HCT116 (cell line): Measurements from ENCODE around the gene KRTAP12-4. TPM values are rescaled to one million over a fixed set of nuclear protein-coding genes. Genes with fewer than 3 reads are reported as not detected.

Experiments used
- ATAC-seq: fragments of 200-7000 bp; cut with Tn5 transposase; 2 replicates; pipeline ENCODE4 v1.9.1; 2020; ENCODE audit warnings: mild to moderate bottlenecking, moderate library complexity
- BruUV-seq: library from RNA; stranded (reverse); fragments of 400-500 nt; replicated peaks from 2 replicates; lab custom pipeline; 2021; lab: Mats Ljungman, UMichigan
- CTCF ChIA-PET: fragments of 300-600 bp; sonication (Branson Sonifier 250); formaldehyde crosslinking; loops from one replicate; lab custom pipeline; 2021; ENCODE audit warnings: antibody characterized with exemption; lab: Charles Lee
- POLR2A ChIA-PET: fragments of 300-600, 350-600 bp; sonication (Branson Sonifier 250); formaldehyde crosslinking; loops from one replicate; lab custom pipeline; 2021; ENCODE audit warnings: antibody characterized with exemption; lab: Charles Lee
- RAD21 ChIA-PET, 2 experiments: fragments of 300-600 bp; sonication (Branson Sonifier 250); formaldehyde crosslinking; loops; one replicate each; lab custom pipeline; 2023; ENCODE audit warnings: low total read pairs in 2 of 2; ENCODE audit not compliant: uncharacterized antibody in 2 of 2, unreplicated experiment in 2 of 2, low non-redundant PET in 1 of 2; lab: Charles Lee
- DNase-seq: peaks from one replicate; pipeline ENCODE4 v3.0.0-alpha.2; 2010; ENCODE audit warnings: low read depth, low spot score
- H2AFZ ChIP-seq: fragments of 200-600 bp; shearing (Covaris generic), sonication (generic); 2 replicates; pipeline ENCODE4 v1.6.1; 2017; ENCODE audit warnings: low read depth, mixed run types, mixed read lengths, antibody characterized with exemption, low read length; ENCODE audit not compliant: poor library complexity, severe bottlenecking
- H3K27ac ChIP-seq: 2 replicates; pipeline ENCODE4 v1.5.1; 2012; ENCODE audit warnings: low read depth, low read length
- H3K27me3 ChIP-seq: fragments of 200-600 bp; sonication (generic); 2 replicates; pipeline ENCODE4 v1.6.1; 2016; ENCODE audit warnings: mixed run types, low read length, mixed read lengths; ENCODE audit not compliant: insufficient read depth
- H3K36me3 ChIP-seq, 2 experiments: fragments of 200-500 bp in 1 of 2; fragments of 200-600 bp in 1 of 2; sonication (Bioruptor generic) in 1 of 2; sonication (generic) in 1 of 2; 2 replicates each; pipeline versions ENCODE4 v1.5.1 to v1.6.1; 2014 to 2016; ENCODE audit warnings: low read length in 2 of 2, inconsistent platforms in 1 of 2, mixed read lengths in 1 of 2, mixed run types in 1 of 2; ENCODE audit not compliant: insufficient read depth in 2 of 2, control insufficient read depth in 1 of 2
- H3K4me1 ChIP-seq, 2 experiments: fragments of 200-600 bp in 1 of 2; sonication (generic) in 1 of 2; 2 replicates each; pipeline versions ENCODE4 v1.5.1 to v1.6.1; 2012 to 2017; ENCODE audit warnings: low read length in 2 of 2, inconsistent platforms in 1 of 2, mild to moderate bottlenecking in 1 of 2, mixed read lengths in 1 of 2, mixed run types in 1 of 2, moderate library complexity in 1 of 2; ENCODE audit not compliant: insufficient read depth in 2 of 2, control insufficient read depth in 1 of 2
- H3K4me2 ChIP-seq: fragments of 200-600 bp; sonication (generic); 2 replicates; pipeline ENCODE4 v1.6.1; 2017; ENCODE audit warnings: mixed run types, low read length, mixed read lengths
- H3K4me3 ChIP-seq, 2 experiments: fragments of 200-600 bp in 1 of 2; sonication (generic) in 1 of 2; replicated peaks in 1 of 2; 2 replicates each; pipeline ENCODE4 v1.5.1; 2011 to 2016; ENCODE audit warnings: low read length in 2 of 2, control low read depth in 1 of 2, low read depth in 1 of 2, mild to moderate bottlenecking in 1 of 2, mixed read lengths in 1 of 2, mixed run types in 1 of 2
- H3K79me2 ChIP-seq: fragments of 200-600 bp; sonication (generic); 2 replicates; pipeline ENCODE4 v1.6.1; 2017; ENCODE audit warnings: mild to moderate bottlenecking, mixed run types, low read length, moderate library complexity, mixed read lengths; ENCODE audit not compliant: insufficient read depth
- H3K9ac ChIP-seq: fragments of 200-600 bp; sonication (generic); 2 replicates; pipeline ENCODE4 v1.6.1; 2016; ENCODE audit warnings: low read length, mixed read lengths
- H3K9me2 ChIP-seq: fragments of 200-600 bp; sonication (generic), shearing (Covaris generic); 2 replicates; pipeline ENCODE4 v1.6.1; 2017; ENCODE audit warnings: mixed run types, mild to moderate bottlenecking, moderate library complexity; ENCODE audit not compliant: insufficient read depth
- H3K9me3 ChIP-seq, 2 experiments: fragments of 200-500 bp in 1 of 2; fragments of 200-600 bp in 1 of 2; sonication (Bioruptor generic) in 1 of 2; sonication (generic) in 1 of 2; 2 replicates each; pipeline ENCODE4 v1.6.1; 2014 to 2017; ENCODE audit warnings: low read length in 2 of 2, mixed read lengths in 2 of 2, inconsistent platforms in 1 of 2, low read depth in 1 of 2, mild to moderate bottlenecking in 1 of 2, mixed run types in 1 of 2, moderate library complexity in 1 of 2; ENCODE audit not compliant: control insufficient read depth in 1 of 2, insufficient read depth in 1 of 2
- H4K20me1 ChIP-seq: fragments of 200-600 bp; sonication (generic), shearing (Covaris generic); 2 replicates; pipeline ENCODE4 v1.6.1; 2017; ENCODE audit warnings: mixed run types, mild to moderate bottlenecking, moderate library complexity; ENCODE audit not compliant: insufficient read depth
- ATF3 ChIP-seq: IDR thresholded peaks from 2 replicates; pipeline ENCODE4 v1.6.1; 2012
- CEBPB ChIP-seq: IDR thresholded peaks from 2 replicates; pipeline ENCODE4 v1.6.1; 2012; ENCODE audit warnings: low read depth
- CTCF ChIP-seq, 3 experiments: fragments of 200-600 bp in 1 of 3; sonication (generic) in 1 of 3; IDR thresholded peaks in 2 of 3; conservative IDR thresholded peaks in 1 of 3; 2 replicates each; pipeline ENCODE4 v1.5.1; 2012 to 2017; ENCODE audit warnings: low read depth in 2 of 3, low read length in 2 of 3, antibody characterized with exemption in 1 of 3, borderline replicate concordance in 1 of 3, control low read depth in 1 of 3, mild to moderate bottlenecking in 1 of 3, mixed read lengths in 1 of 3, mixed run types in 1 of 3, moderate library complexity in 1 of 3; ENCODE audit not compliant: insufficient read depth in 1 of 3
- ELF1 ChIP-seq: IDR thresholded peaks from 2 replicates; pipeline ENCODE4 v1.6.1; 2012; ENCODE audit warnings: low read depth, borderline replicate concordance
- EZH2 ChIP-seq: fragments of 200-600 bp; sonication (generic); IDR thresholded peaks from 2 replicates; pipeline ENCODE4 v1.6.1; 2017; ENCODE audit warnings: antibody characterized with exemption, mixed run types
- EZH2phosphoT487 ChIP-seq: fragments of 200-600 bp; IDR thresholded peaks from 2 replicates; pipeline ENCODE4 v1.6.1; 2018; ENCODE audit warnings: antibody characterized with exemption, borderline replicate concordance
- FOSL1 ChIP-seq: IDR thresholded peaks from 2 replicates; pipeline ENCODE4 v1.6.1; 2012; ENCODE audit warnings: low read depth
- JUND ChIP-seq: IDR thresholded peaks from 2 replicates; pipeline ENCODE4 v1.6.1; 2012
- MAX ChIP-seq: IDR thresholded peaks from 2 replicates; pipeline ENCODE4 v1.6.1; 2012
- POLR2A ChIP-seq: IDR thresholded peaks from 2 replicates; pipeline ENCODE4 v1.7.0; 2011; ENCODE audit warnings: borderline replicate concordance; ENCODE audit not compliant: insufficient read depth, insufficient read length; ENCODE audit errors: extremely low read depth
- POLR2AphosphoS5 ChIP-seq: IDR thresholded peaks from 2 replicates; pipeline ENCODE4 v1.6.1; 2011; ENCODE audit warnings: mild to moderate bottlenecking, low read depth, low read length, moderate library complexity
- REST ChIP-seq: IDR thresholded peaks from 2 replicates; pipeline ENCODE4 v1.6.1; 2012; ENCODE audit warnings: low read depth
- SIN3A ChIP-seq: IDR thresholded peaks from 2 replicates; pipeline ENCODE4 v1.6.1; 2012; ENCODE audit warnings: low read depth
- SP1 ChIP-seq: IDR thresholded peaks from 2 replicates; pipeline ENCODE4 v1.6.1; 2012; ENCODE audit warnings: low read depth
- SRF ChIP-seq: IDR thresholded peaks from 2 replicates; pipeline ENCODE4 v1.6.1; 2012; ENCODE audit warnings: low read depth
- TCF7L2 ChIP-seq: IDR thresholded peaks from 2 replicates; pipeline ENCODE4 v1.7.0; 2011; ENCODE audit warnings: borderline replicate concordance, inconsistent platforms; ENCODE audit not compliant: insufficient read depth, insufficient read length; ENCODE audit errors: extremely low read depth
- YY1 ChIP-seq: IDR thresholded peaks from 2 replicates; pipeline ENCODE4 v1.6.1; 2011; ENCODE audit warnings: low read length, low read depth, moderate library complexity, mild to moderate bottlenecking; ENCODE audit not compliant: insufficient replicate concordance; ENCODE audit errors: extremely low read depth
- ZBTB33 ChIP-seq: IDR thresholded peaks from 2 replicates; pipeline ENCODE4 v1.6.1; 2011; ENCODE audit warnings: mild to moderate bottlenecking, low read length, moderate library complexity; ENCODE audit not compliant: insufficient replicate concordance; ENCODE audit errors: extremely low read depth
- ZFX ChIP-seq: fragments of 450-650 bp; IDR thresholded peaks from 2 replicates; pipeline ENCODE4 v1.6.1; 2017
- ZNF274 ChIP-seq: fragments of 200-500 bp; sonication (Bioruptor generic); IDR thresholded peaks from 2 replicates; pipeline ENCODE4 v1.6.1; 2014; ENCODE audit warnings: mild to moderate bottlenecking, low read depth, low read length, inconsistent platforms
- intact Hi-C: fragments of 100-400 bp; cut with micrococcal nuclease; formaldehyde crosslinking; loops from 2 replicates; pipeline ENCODE4 v1.10.0; 2022
- total RNA-seq: library from RNA; stranded (reverse); gene quantifications from one replicate; pipeline ENCODE4 v1.2.1, GENCODE V29; 2021; ENCODE audit not compliant: unreplicated experiment

The KRTAP12-4 gene
- total RNA-seq, 1 experiment from 2014 or later, result not detected

GRCh38 chr21:44614961-44615391 is 39.5 kb downstream of the KRTAP12-4 start:
- H3K4me3 ChIP-seq, result no peak overlapping the region
- no peak for DNase-seq
- intact Hi-C loops, result no loop called here
- no peaks in the 10 kb centered on the region for H4K20me1 ChIP-seq
- H3K9ac ChIP-seq, result no peak overlapping the region
- ChIA-PET CTCF (interaction anchor here (0.7 kb wide), 1 partner anchor 186 kb away, joined by 3 read pairs; the partner anchor contains the start of gene UBE2G2), RAD21 (no interaction called here), POLR2A (no interaction called here)
- no peak overlapping the region for H2AFZ ChIP-seq
- no TSS peak for BruUV-seq
- H3K27me3 ChIP-seq, result no peaks in the 10 kb centered on the region
- H3K79me2 ChIP-seq, result no peaks in the 10 kb centered on the region
- peaks cover 1 to 9% of the 10 kb centered on the region in 2 experiments; a peak in 3 of 4 replicates for H3K9me3 ChIP-seq
- no peak for ATAC-seq
- TF ChIP-seq POLR2AphosphoS5, result no peak
- TF ChIP-seq ZBTB33, result no peak
- no peak for TF ChIP-seq ELF1
- no peak for TF ChIP-seq SRF
- no peak for TF ChIP-seq EZH2phosphoT487
- TF ChIP-seq ZNF274, result no peak
- no peak for TF ChIP-seq JUND
- no peak for TF ChIP-seq MAX
- no peak for TF ChIP-seq TCF7L2
- no peak for TF ChIP-seq ATF3
- TF ChIP-seq CTCF (IDR thresholded peaks at IDR 0.05 in 2 of 3, conservative IDR thresholded peaks at IDR 0.05 in 1 of 3; ENCODE audit: borderline replicate concordance in 1 of 3, insufficient read depth in 1 of 3, low read depth in 2 of 3, low read length in 2 of 3), result no peak
- no peak for TF ChIP-seq SP1
- no peak for TF ChIP-seq ZFX
- TF ChIP-seq POLR2A, result no peak
- TF ChIP-seq YY1, result no peak
- no peak for TF ChIP-seq SIN3A
- TF ChIP-seq CEBPB, result no peak
- no peak for TF ChIP-seq FOSL1
- no peak for TF ChIP-seq REST
- TF ChIP-seq EZH2, result no peak
- H3K27ac ChIP-seq, result no peak overlapping the region
- no peak overlapping the region for H3K4me2 ChIP-seq
- H3K9me2 ChIP-seq, result no peaks in the 10 kb centered on the region
- H3K4me1 ChIP-seq, result no peaks in the 10 kb centered on the region
- H3K36me3 ChIP-seq, result no peaks in the 10 kb centered on the region
